ENCODE results near the gene MUC12.
"Not testable (repeated sequence)": the region's sequence is repeated elsewhere in the genome, so short reads cannot be mapped to it uniquely, and the experiment has no call there.

- not testable (repeated sequence) for TF ChIP-seq POLR2A, CTCF (IDR thresholded peaks at IDR 0.05)
These were observed 22.9 kb downstream of the MUC12 start for GRCh38 chr7:100992280-100992679.

Data from heart left ventricle (tissue), 13 donors.